Medulla oblongata (tissue), 1 donor: ENCODE measurements around the gene KPRP.

Experiments
- DNase-seq: peaks from one replicate; pipeline ENCODE4 v3.0.0-alpha.2; 2015; ENCODE audit errors: extremely low spot score

KPRP gene

DNA sequence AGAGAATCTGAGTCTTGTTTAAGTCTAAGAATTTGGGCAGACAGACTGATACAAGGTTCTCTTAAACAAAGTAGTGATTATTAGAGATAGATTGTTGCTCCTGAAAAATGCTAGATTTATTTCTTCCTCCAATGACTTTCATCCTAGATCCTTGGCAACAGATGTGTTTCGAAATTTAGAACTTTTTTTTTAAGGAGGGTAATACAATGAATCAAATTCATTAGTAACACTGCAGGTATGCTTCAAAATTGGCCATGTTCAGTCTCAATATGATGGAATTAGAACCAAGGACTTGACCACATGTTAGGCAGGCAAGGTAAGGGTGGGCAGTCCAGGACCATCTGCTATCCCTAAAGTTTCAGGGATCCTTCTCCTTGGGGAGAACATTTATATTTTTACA, 12.6 kb downstream of the KPRP start:
- DNase-seq, result no peak

DNA sequence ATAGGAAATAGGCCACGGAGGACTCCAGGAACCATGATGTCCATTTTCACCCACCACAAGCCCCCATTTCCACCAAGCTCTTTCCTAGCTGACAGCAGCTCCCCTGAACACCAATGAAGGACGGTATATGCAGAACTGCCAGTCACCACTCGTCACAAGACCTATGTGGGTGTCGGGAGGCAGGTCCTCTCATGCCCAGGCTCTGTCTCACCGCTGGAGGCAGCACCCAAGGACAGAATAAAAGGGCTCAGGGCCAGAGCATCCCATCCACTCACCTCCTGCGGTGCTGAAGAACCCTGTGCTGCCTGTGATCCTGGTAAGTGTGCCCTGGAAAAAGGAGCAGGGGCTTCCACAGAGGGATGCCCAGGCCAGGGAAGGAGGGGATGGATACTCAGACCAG, 17.1 kb downstream of the KPRP start, which contains the start of gene LCE1F:
Gene LCE1F, plus strand, starts transcription at position 266 of the 400 bp plus-strand sequence. CDS start 1,232 bp downstream, outside the sequence.
- DNase-seq, result no peak

DNA sequence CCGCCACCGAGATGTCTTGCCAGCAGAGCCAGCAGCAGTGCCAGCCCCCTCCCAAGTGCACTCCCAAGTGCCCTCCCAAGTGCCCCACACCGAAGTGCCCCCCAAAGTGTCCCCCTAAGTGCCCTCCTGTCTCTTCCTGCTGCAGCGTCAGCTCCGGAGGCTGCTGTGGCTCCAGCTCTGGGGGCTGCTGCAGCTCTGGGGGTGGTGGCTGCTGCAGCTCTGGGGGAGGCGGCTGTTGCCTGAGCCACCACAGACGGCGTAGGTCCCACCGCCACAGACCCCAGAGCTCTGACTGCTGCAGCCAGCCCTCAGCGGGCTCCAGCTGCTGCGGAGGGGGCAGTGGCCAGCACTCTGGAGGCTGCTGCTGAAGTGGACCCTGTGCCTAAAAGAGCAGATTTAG, 18.5 kb downstream of the KPRP start:
- no peak for DNase-seq

DNA sequence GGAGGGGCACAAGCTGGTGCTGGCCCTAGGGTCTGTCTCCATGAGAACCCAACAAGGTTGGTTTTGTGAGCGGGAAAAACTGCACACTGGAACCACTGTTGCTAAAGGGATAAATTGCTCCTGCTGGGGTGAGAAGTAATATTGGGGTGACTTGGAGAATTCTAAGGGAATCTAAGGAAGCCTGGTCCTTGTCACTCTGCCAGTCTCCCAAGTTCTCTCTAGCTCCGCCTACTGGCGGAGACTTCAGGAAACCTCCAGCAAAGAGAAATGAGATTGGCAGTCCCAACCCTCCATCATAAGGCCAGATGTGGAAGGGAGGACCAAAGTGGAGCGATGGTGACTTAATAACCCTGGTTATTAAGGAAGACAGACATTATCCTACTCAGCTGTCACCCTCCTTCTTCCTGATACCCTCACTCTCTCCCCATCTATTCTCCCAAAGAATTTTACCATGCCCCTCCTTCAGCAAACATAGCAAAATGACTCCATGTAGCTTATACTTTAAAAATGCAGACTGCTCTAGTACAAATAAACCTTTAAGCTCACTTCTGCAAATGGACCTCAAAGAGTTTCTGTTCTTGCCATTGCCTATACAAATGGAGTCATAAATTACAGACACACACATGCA, 19.8 kb downstream of the KPRP start:
- DNase-seq, result no peak

DNA sequence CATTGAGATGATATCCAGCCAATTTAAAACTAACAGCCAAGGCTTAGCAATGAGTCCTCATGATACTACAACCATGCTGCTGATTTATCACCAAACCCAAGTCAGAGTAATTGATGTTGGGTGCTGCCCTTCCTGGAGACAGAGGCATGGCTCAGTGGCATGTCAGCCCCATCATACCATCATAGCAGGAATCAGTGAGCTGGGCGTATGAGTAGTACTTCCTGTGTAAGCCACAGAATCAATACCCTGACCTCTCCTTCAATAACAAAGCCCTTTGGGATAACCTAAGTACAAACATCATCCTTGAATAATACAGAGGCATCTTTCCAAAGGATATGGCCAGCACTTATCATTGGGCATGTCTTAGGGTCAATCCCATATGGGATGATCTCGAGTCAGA, 25.3 kb downstream of the KPRP start:
- DNase-seq, result no peak

DNA sequence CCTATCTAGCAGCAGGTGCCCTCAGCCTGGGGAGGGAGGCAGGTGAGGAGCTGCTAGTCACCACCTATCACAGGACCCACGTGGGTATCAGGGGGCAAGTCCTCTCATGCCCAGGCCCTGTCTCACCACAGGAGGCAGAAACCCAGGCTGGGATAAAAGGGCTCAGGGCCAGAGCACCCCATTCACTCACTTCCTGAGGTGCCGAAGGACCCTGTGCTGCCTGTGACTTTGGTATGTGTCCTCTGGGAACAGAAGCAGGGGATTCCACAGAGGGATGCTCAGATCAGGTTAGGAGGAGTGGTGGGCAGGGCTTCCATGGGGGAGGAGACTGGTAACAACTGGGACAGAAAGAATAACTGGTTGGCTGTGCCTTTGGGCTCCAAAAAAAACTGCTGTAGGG, 28.3 kb downstream of the KPRP start, which contains the start of gene LCE1E:
Gene LCE1E, plus strand, starts transcription at position 181 of the 400 bp plus-strand sequence. CDS start 1,043 bp downstream, outside the sequence.
- no peak for DNase-seq

DNA sequence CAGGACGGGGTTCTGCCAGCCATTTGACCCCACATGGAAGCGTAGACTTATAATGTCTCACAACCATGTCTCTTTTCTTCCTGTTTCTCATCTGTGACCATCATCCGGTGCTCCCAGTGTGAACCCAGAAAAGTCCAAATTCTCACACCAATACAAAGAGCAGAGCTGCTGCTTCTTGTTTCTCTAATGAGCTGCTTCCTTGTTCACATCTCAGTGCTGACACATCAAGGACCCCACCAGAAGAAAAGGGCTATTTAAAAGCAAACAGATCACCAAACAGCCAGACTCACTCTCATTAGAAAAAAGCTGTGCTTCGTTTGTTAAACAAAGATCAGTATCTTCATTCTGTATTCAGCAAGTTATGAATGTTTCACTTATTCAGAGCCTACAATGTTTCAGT, 37.9 kb downstream of the KPRP start:
- DNase-seq, result no peak

DNA sequence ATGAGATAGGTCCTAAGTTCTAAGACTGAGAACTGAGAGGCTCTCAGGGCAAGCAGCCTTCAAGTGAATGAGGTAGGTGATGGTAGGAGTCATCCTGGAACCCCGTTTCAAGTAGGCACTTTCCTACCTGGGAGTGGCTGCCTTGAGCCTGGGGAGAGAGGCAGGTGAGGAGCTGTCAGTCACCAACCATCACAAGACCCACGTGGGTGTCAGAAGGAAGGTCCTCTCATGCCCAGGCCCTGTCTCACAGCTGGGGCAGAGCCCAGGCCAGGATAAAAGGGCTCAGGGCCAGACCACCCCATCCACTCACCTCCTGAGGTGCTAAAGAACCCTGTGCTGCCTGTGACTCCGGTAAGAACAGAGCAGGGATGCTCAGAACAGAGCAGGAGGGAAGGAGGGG, 38.6 kb downstream of the KPRP start, which contains the start of gene LCE1D:
Gene LCE1D, plus strand, starts transcription at position 301 of the 400 bp plus-strand sequence. CDS start 1,074 bp downstream, outside the sequence.
- no peak for DNase-seq

DNA sequence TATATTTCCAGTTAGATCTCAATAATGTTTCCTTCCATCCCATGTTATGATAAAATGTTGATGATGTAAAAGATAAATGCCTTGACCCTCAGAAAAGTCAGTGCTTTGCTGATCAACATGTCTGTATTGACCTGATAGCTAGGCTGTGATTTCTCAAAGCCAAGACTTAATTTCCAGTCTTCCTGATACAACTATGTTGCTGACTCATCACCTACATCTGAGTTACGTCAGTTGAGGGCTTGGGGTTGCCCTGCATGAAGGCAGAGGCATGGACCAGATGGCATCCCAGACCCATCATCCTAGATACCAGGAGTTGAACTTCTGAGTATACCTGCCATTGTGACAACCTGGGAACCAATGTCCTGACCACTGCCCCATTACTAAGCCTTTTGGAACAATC, 43.5 kb downstream of the KPRP start:
- no peak for DNase-seq

DNA sequence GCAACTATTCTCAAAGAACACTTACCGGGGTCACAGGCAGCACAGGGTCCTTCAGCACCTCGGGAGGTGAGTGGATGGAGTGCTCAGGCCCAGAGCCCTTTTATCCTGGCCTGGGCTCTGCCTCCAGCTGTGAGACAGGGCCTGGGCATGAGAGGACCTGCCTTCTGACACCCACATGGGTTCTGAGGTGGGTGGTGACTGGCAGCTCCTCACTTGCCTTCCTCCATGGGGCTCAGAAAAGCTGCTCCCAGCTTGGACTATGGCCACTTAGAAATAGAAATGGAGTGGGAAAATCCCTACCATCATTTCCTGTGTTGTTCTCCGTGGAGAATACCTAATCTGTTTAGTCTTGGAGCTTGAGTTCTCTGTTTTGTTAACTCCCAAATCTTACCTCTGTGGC, 48.8 kb downstream of the KPRP start, which contains the start of gene LCE1C:
Gene LCE1C, minus strand, starts transcription at position 76 of the 400 bp plus-strand sequence. CDS start 1,173 bp downstream, outside the sequence.
- DNase-seq, result no peak

DNA sequence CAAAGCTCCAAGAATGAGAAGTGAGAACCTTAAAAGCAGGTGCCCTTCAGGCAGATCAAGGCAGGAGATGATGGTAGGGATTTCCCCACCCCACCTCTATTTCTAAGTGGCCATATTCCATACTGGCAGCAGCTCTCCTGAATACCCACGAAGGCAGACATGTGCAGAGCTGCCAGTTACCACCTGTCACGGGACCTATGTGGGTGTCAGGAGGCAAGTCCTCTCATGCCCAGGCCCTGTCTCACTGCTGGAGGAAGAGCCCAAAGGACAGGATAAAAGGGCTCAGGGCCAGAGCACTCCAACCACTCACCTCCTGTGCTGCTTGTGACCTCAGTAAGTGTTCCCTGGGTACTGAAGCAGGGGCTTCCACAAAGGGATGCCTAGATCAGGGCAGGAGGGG, 53.2 kb downstream of the KPRP start:
- DNase-seq, result no peak
